Activated gamma-delta T cell treated with anti-CD3 and anti-CD28 coated beads, Interleukin-2, amount 50 U/mL, for 16 hours (primary cell): ENCODE results near the gene PCBP3.
"Not testable (repeated sequence)": the region's sequence is repeated elsewhere in the genome, so short reads cannot be mapped to it uniquely, and the experiment has no call there.

ENCODE experiments used
- DNase-seq: peaks from one replicate; pipeline ENCODE4 v3.0.0-alpha.2; 2020; ENCODE audit warnings: low read depth

Gene PCBP3

DNA sequence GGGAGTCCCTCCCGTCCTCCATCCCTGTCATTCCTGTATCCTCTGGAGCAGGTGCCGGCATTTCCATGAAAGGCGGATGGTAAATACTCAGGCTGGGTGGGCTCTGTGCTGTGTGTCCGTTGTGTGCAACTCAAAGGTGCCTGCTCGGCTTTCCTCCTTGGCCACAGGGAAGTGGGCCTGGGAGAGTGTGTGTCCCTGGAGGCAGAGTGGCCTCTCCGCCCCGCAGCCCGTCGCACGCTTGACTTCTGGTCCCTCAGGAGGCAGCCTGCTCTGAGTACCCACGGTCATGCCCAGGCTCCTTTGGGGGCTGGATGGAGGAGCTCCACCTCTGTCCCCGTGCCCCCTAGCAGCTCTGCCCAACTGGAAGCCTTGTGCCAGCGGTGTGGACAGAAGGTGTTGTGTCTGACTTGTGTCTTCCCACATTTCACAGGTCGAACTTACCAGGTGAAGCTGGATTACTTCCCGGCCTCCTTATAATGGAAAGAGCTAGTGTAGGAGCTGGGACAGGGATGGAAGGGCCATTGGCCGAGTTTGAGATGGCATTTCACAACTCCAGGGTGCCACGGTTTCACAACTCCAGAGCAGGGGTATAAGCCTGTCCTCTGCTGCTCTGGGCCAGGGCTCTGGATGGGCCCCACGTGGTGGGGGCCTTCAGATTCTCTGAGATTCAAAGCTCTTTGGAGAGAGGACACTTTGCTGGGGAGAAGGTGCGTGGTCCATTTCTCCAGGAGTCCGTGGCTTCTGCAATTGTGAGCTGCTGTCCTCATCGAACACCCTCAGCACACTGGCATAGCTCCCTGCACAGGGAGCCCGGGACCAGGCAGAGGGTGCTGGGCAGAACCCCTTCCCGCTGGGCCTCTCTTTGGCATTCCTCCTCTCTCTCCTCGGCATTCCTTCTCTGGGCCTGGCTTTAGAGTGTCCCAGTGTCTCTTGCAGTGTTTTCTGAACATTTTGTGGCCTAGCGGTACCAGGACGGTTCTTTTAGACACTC lies 185.3 kb downstream of the PCBP3 start:
- DNase-seq = no peak

DNA sequence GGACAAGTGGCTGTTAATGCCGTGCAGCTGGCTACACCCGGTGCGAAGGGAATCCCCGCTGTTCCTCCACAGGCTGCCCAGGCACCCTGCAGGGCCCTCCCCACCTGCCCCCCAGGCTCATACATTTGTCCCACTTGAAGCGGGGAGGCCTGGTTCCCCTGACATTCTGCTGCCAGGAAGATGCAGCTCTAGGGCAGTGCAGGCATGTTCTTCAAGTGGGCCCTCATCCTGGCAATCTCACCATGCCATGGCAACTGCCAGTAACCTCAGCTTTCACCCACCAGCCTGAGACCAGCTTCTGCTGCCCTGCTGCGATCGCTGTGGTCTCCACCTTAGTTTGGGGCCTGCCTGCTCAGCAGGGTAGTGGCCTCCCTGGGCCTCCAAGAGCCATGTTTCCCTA lies 186.1 kb downstream of the PCBP3 start:
- no peak for DNase-seq

- DNase-seq = no peak
Observed at GRCh38 chr21:45830221-45830640, 186.7 kb downstream of the PCBP3 start.

DNA sequence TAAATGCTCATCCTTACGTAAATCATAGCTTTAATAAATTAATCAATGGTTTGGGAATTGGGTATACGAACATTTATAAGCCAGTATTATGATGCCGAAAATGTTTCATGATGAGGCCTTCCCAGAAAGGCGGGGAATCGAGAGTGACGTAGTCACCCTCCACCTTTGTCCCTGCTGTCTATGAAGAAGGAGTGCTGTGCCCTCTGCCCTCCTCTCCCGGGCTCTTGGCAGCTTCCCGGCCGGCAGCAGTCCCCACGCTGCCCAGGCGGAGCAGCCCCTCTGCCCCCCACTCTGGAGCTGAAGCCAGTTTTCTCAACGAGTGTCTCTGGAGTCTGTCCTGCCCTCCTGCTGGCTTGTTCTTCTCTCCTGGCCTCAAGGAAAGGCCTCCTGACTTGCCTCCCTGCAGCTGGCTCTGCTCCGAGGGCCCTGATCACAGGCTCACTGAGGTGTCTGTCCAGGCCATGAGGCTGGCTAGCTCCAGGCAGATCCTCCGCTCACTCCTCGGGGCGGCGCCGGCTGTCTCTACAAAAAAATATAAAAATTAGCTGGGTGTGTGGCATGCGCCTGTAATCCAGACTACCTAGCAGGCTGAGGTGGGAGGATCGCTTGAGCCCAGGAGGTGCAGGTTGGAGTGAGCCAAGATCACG lies 187.3 kb downstream of the PCBP3 start:
- DNase-seq = no peak

- no peak for DNase-seq
Observed at GRCh38 chr21:45831991-45832740, 188.6 kb downstream of the PCBP3 start.

DNA sequence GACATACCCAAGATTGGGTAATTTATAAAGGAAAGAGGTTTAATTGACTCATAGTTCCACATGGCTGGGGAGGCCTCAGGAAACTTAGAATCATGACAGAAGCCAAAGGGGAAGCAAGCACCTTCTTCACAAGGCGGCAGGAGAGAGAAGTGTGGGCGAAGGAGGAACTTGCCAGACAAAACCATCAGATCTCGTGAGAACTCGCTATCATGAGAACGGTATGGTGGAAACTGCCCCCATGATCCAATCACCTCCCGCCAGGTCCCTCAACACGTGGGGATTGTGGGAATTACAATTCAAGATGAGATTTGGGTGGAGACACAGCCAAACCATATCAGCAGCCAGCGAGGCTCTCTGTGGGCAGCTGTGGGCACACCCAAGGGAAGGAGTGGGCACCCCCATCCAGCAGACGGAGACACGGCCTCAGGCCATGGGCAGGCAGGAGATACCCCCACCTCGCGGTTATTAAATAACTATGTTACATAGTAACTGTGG lies 189.3 kb downstream of the PCBP3 start:
- not testable (repeated sequence) for DNase-seq

DNA sequence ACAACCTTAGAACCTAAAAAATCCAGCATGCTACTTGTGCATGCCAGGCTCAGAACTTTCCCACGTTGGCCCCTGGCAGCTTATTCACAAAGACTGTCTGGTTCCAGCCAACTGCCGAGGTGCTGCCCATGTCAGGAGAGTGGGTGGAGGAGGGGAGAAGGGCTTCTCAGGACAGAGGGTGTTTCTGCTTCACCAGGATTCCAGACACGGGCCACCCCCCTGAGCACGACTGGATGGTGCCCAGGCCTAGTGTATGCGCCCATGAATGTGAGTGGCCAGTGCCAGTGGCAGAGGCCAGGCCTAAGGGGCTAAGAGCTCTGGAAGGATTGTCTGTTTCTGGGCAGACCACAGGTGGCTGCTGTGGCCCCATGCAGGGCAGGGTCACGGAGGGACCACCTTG lies 189.9 kb downstream of the PCBP3 start:
- no peak for DNase-seq

DNA sequence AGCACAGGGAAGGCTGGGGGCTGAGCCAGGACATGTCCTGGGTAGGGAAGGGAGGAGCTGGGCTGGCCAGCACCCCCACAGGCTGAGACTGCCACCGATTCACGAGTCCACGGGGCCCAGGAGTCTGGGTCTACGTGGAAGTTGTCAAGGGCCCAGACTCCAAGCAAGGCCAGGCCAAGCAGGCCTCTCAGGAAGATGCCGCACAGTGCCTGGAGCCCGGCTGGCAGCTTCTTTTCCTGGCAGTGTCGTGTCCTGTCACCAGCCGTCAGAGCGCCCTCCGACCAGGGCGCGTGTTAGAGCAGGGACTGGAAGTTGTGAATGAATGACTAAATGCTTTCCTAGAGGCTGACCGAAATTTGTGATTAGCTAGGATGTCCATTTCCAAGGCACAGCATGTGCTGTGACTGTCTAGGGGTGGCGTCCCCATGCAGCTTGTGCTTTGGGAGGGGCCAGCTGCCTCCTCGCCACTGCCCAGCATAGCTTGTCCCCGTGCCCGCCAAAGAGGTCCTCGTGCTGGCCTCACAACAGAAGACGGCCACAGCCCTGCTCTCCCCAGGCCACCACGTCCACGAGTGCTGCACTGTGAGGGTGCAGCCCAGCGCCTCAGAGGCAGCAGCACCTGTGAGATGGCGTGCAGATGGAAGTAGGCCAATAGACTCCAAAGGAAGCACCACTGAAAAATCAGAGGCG lies 190.6 kb downstream of the PCBP3 start:
- no peak for DNase-seq

DNA sequence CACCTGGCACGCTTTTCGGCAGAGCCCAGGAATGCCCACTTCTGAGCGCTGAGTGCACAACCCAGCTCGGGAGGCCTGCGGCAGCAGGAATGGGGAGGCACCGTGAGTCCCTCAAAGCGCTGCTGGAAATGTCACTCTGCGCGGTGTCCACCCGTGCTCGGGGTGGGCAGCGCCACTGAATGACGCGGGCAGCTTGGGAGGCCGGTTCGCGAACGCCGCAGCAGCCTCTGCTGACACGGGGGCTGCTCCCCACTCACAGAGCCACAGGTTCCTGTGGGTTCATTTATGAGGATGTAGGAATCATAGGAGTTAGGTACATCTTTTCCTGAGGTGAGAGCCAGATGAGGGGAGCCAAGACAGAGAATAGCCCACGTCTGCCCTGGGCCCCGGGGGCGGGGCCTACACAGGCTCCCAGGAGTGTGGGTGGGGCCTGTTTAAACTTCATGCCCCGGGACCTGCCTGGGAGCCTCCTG lies 191.3 kb downstream of the PCBP3 start:
- no peak for DNase-seq

DNA sequence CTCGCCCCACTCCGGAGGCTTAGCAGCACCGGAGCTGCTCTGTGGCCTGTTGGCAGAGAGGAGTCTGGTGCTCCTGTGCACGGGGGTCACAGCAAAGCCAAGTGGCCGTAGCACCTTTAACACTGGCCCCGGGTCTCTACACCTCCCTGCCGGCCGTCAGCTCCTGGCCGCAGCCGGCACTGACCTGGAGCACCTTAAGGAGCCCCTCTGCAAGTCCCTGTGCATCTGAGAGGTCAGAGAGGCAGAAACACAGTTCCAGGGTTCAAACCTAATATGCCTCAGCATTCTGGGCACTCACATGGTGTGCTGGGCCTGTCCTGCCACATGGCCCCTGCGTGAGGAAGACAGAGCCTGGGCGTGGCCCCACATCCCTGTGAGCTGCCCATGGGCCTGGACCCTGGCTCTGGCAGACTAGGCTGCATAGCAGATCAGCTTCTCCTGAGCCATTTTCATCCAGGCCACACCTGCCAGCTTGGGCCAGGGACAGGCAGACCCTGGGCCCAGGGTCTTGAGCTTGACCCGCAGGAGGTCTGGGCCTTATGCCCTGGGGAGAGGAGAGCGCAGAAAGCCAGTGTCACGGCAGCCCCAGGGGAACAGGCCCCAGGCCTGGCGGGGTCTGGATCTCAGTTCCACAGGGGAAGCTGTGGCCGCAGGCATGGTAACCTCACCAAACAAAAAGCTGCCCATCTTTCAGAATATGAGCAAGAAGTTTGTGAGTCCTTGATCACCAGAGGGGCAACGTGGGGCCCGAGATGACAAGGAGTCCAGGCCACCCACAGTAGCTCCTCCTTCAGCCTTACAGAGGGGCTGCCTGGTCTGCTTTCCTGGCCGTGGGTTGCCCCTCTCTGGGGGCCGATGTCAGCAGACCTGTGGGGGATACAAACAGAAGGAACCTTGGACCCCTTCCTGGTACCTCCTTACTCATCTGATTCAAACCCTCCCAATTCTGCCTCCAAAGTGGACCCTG lies 192.1 kb downstream of the PCBP3 start:
- no peak for DNase-seq

- DNase-seq = no peak
Observed at GRCh38 chr21:45836268-45836655, 192.7 kb downstream of the PCBP3 start.

GRCh38 chr21:45836694-45837670 lies 193.5 kb downstream of the PCBP3 start:
- no peak for DNase-seq

DNA sequence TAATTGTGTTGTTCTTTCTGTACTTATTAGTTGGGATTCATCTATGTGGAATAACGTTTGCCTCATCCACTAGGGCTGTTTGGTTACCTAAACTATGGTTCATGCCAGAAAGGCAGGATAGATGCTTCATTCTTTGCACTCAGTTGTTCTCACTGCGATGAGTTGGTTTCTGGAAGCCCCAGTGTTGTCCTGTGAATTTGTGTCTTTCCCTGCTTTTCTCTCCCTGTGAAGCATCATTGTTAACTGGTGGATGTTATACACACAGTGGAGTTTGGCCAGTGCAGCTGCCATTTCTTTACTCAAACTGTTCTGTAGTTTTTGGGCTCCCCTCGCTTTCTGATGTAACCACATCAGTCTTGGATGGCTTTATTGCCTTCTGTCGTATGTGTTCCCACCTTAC lies 194.4 kb downstream of the PCBP3 start:
- no peak for DNase-seq

- DNase-seq = no peak
Observed at GRCh38 chr21:45838634-45839033, 195.1 kb downstream of the PCBP3 start.

- no peak for DNase-seq
Observed at GRCh38 chr21:45839274-45839673, 195.7 kb downstream of the PCBP3 start.

GRCh38 chr21:45841033-45841432 lies 197.5 kb downstream of the PCBP3 start:
- no peak for DNase-seq

DNA sequence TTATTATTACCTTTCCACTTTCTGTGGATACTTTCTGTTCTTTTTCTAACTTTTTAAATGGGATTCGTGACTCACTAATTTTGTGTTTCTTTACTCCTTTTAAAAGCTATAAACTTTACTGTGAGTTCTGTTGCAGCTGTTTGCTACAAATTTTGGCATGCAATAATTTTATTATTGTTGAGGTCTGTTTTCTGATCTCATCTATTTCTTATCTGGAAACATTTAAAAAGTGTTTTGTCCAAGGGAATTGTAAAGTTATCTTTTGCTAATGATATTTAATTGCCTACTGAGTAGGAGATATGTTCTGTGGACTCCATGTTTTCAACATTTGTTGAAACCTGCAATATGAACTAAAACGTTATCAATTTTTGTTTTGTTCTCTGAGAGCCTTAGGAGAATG lies 199.9 kb downstream of the PCBP3 start:
- no peak for DNase-seq

- no peak for DNase-seq
Observed at GRCh38 chr21:45844181-45844580, 200.7 kb downstream of the PCBP3 start.

- DNase-seq = no peak
Observed at GRCh38 chr21:45845063-45845769, 201.7 kb downstream of the PCBP3 start.
